LNCaP clone FGC (cell line): ENCODE data around the gene COPG2.

Experiments
- DNase-seq: peaks from one replicate; pipeline ENCODE4 v3.0.0-alpha.2; 2011; ENCODE audit warnings: low read depth
- H3K4me3 ChIP-seq: 2 replicates; pipeline ENCODE4 v1.5.1; 2011; ENCODE audit warnings: mild to moderate bottlenecking, low read depth, low read length, control low read depth
- TF ChIP-seq, protein P1 (sequence below): IDR thresholded peaks from 2 replicates; pipeline ENCODE4 v1.5.1; 2012; ENCODE audit warnings: mild to moderate bottlenecking; ENCODE audit not compliant: control insufficient read depth, insufficient read depth; ENCODE audit errors: extremely low read depth

COPG2 gene

GRCh38 chr7:130639388-130639787, 29.2 kb downstream of the COPG2 start:
- no peak for DNase-seq
- no peak overlapping the region for H3K4me3 ChIP-seq
- TF ChIP-seq, protein P1, sequence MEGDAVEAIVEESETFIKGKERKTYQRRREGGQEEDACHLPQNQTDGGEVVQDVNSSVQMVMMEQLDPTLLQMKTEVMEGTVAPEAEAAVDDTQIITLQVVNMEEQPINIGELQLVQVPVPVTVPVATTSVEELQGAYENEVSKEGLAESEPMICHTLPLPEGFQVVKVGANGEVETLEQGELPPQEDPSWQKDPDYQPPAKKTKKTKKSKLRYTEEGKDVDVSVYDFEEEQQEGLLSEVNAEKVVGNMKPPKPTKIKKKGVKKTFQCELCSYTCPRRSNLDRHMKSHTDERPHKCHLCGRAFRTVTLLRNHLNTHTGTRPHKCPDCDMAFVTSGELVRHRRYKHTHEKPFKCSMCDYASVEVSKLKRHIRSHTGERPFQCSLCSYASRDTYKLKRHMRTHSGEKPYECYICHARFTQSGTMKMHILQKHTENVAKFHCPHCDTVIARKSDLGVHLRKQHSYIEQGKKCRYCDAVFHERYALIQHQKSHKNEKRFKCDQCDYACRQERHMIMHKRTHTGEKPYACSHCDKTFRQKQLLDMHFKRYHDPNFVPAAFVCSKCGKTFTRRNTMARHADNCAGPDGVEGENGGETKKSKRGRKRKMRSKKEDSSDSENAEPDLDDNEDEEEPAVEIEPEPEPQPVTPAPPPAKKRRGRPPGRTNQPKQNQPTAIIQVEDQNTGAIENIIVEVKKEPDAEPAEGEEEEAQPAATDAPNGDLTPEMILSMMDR = no peak

DNA sequence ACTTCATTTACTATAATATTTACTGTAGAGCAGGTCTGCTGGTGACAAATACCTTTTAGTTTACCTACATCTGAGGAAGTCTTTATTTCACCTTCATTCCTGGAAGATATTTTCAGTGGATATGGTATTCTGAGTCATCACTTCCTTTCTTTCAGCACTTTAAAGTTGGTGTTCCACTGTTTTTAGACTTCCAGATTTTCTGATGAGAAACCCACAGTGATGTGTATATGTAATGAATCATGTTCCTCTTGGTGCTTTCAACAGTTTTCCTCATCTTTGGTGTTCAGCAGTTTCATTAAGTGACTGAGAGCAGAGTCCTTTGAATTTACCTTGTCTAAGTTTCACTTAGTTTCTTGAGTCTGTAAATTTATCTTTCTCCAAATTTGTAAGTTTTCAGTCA, 36.4 kb downstream of the COPG2 start:
- H3K4me3 ChIP-seq = no peak overlapping the region
- TF ChIP-seq, protein P1 = no peak
- no peak for DNase-seq

DNA sequence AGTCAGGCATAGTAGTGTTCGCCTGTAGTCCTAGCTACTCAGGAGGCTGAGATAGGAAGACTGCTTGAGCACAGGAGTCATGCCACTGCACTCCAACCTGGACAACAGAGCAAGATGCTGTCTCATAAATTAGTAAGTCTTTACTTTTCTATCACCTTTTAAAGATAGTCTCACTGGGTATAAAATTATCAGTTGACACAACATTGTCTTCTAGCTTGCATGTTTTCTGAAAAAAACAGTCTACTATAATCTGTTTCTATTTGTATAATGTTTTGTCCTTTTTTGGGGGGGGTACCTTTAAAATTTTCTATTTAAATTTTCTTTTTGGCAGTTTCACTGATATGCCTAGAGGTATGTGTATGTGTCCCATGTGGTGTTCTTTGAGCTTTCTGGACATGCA, 39.6 kb downstream of the COPG2 start:
- H3K4me3 ChIP-seq = no peak overlapping the region
- DNase-seq = no peak
- TF ChIP-seq, protein P1 = no peak

DNA sequence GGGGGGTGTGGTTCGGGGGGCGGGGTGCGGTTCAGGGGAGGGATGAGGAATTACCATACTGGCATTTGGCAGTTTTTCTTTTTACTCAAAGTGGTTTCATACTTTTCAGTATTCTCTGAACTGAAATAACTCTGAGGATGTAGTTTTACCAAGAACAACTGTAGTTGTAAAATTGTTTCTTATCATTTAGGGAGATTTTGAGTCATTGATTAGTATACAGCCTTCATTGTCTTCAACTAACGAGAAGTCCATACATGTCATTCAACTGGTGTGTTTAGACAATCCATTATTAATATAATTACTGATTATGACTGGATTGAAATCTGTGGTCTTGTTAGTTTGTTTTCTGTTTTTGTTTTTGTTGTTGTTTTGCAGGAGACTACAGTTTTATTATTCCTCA, 40.8 kb downstream of the COPG2 start:
- no peak overlapping the region for H3K4me3 ChIP-seq
- TF ChIP-seq, protein P1 = no peak
- DNase-seq = no peak

DNA sequence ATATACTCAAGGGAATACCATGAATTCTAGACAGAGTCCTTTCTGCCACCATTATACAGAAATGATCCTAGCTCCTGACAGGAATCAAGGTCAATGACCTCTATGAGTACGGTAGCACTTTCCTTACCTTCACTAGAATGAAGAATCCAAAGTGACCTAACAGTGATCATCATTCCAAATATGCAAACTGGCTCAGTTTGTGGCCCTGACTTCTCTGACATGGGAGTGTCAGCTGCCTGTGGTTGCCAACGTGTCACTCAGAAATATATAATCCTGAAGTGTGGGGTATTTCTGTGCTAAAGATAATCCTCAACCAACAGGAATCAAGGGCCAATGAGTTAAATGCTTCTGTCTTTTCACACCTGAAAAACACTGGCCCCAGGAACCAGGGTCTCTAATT, 45.7 kb downstream of the COPG2 start:
- no peak for DNase-seq
- TF ChIP-seq, protein P1 = no peak
- no peak overlapping the region for H3K4me3 ChIP-seq

DNA sequence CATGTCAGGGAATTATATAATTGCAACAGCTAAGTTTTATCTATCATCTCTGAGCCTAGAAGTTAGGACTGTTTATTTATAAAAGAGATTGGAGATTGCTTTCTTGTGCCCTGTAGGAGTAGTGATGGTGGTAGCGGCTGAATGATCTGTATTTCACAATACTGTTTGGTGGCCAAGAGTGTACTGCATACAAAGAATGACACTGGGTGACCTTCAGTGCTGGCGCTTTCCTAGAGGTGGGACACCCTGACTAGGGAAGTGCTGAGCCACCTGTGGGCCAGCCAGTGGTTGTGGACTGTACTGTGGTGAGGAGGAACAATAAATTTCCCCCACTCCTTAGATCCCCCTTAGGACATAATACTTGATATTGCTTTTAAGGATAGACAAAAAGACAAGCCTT, 53.0 kb downstream of the COPG2 start:
- no peak overlapping the region for H3K4me3 ChIP-seq
- no peak for DNase-seq
- TF ChIP-seq, protein P1 = no peak

DNA sequence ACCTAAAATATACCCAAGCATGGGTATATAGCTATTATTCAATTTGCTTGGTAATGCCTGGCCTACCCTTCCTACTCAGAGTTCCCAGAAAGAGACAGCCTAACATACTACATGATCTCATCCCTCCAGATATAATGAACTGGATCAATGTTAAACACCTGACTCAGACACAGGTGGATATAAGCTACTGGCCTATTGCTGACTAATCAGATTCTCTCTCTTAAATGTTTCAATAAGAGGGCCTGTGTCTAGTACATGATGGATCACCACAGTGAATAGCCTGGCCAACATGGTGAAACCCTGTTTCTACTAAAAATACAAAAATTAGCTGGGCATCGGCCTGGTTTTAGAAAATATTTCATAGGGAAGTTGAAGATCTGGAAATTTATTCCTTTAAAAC, 54.1 kb downstream of the COPG2 start:
- no peak overlapping the region for H3K4me3 ChIP-seq
- no peak for DNase-seq
- TF ChIP-seq, protein P1 = no peak
